Activated CD8-positive, alpha-beta memory T cell treated with anti-CD3 and anti-CD28 coated beads for 4 hours (primary cell): ENCODE data around the gene CBY1.

Experiments used
- DNase-seq, 2 donors: peaks; one replicate each; pipeline ENCODE4 v3.0.0-alpha.2; 2020; ENCODE audit warnings: low read depth in 2 of 2

The CBY1 gene

DNA sequence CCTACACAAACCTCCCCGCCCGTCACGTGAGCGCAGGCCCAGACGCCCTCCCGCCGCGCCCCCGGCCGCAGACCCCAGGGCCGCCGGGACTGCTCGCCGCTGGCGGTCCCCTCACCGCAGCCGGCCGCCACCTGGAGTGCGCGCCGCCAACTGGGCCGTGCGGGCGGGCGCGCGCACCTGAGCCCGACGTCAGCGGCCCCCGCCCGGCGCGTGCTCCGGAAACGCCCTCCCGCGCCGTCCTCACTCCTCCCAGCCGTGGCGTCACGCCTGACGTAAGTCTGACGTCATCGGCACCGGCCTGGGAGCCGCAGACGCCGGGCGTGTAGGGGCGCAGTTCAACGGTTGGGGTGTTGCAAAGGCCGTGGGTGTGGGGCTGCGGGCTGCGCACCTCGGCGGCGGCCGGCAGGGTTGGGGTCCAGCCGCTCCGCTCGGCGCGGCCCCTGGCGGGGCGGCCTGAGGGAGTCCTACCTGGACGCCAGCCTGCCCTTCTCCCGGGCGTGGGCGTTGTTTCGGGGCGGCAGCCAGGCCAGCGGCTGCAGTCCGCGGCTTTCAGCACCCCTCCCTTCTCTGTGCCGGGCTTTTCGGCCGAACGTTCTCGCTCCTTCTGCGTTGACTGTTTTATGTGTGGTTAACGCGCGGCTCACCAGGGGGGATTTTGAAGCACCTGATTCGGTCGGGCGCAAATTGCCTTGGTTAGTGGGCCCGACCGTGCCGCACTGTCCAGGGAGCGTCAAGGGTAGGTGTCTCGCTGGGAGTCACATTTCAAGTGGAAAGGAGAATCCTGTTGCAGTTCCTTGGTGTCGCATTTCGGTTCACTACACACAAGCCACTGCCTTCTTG, 44.6 kb downstream of the CBY1 start, which contains the start of gene JOSD1:
Gene JOSD1 (minus strand): TSS at position 155 of the 840 bp plus-strand sequence. CDS start 956 bp downstream, outside the sequence.
- DNase-seq: peak; percentile 95 to 98

DNA sequence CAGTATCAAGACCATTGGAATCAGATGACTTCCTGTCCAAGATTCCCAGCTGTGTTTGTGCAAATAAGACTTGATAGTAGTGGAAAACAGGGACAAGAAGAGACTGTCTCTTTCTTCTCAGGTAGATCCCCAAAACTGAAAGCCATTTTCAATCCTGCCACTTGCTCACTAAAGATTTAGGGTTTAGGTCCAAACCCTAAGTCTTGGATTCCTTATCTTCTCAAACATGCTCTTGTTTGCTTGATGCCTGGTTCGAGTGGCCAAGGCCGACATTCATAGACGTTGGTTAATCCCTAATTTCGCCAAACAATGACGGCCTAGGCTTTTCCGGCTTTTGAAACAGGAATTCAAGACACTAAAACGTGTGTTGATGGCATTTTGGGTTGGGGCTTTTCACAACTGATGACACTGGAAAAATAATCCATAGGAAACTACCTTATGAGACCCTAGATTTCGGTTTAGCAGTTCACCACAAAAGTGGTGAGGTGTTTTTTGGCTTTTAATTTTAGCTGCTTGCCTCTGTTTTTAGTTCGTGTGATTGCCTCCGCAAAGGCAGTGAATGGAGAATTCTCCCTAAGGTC, 48.3 kb downstream of the CBY1 start:
- no peak for DNase-seq

DNA sequence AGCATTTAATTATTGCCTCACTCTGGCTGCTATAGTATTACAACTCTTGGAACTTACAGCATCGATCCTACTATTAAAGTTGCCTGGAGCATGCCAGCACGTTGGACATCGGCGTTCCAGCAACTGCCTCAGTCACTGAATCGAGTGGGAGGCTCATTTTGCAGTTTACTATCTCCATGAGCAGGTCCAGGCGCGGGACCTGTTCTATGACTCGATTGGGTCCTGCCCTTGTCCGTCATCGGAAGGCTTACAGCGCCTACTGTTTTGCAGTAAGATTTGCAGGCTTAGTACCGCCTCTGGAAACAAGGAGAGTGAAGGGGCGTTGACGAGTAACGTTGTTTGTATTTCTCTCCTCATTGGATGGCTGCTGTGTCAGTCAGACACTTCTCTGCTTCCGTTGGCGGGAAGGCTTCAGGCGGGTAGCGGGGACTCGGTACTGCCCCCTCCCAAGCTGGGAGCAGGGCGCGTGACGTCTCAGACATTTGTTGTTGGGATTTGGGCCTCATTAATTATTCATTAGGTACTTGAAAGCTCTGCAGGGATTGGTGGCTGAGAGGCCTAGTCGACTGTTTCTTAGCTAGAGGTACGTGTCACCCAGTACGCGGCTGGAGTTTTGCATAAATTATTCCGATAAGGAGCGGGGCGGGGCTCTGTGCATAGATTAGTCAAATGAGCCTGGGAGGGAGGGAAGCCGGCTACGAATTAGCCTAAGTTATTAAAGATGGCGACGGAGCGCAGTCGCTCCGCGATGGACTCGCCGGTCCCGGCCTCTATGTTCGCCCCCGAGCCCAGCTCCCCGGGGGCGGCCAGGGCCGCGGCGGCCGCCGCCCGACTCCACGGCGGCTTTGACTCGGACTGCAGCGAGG, 49.0 kb downstream of the CBY1 start, which contains the start of gene GTPBP1:
Gene GTPBP1 (plus strand): TSS at position 710 of the 866 bp plus-strand sequence. CDS start 12 bp downstream, at position 722.
- DNase-seq: peak; percentile 92 to 97

DNA sequence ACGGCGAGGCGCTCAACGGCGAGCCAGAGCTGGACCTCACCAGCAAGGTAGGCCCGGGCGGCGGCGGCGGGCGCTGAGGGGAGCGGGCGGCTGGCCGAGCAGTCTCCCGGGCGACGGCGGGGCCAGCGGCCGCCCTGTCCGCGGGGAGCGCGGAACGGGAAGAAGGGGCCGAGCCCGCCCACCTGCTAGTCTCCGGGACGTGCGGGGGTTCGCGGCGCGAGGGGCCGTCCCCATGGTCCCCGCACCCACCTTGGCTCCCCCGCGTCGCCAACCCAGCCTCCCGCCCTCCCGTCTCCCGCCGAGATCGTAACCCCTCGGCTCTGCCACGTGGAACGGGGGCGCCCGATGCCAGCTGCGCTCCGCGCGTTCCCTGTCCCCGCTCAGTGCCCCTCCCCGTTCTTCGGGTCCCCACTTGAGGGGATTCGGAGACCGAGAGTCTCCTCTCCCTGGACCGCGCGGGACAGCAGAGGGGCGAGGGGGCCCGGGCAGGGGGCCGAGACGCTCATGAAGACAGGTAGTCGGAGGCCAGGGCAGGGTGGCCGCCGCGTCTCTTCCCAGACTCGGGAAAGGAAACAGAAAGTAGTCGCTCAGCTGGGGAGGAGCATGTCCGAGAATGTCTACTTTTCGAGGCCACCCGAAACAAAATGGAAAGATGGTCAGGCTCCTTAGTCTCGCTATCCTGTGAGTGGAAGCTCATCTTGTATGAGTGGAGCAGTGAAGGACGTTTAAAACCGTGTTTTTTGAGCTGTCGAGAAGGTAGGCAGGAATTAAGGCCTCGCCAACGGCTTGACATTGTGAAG, 49.9 kb downstream of the CBY1 start:
- DNase-seq: peak in 1 of 2 donors; percentile 19

DNA sequence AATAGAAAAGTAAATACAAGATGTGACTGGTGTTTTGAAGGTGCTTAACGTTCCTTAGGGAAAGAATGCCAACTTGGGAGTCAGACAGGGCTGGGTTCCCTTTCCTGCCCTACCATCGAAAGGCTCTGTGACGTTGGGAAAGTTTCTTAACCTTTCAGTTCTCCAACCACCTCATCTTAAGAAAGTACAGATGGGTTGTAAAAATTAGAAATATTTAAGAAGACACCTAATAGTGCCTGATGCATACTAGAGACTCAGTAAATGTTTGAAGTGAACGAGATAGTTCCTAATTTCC, 50.4 kb downstream of the CBY1 start:
- no peak for DNase-seq

DNA sequence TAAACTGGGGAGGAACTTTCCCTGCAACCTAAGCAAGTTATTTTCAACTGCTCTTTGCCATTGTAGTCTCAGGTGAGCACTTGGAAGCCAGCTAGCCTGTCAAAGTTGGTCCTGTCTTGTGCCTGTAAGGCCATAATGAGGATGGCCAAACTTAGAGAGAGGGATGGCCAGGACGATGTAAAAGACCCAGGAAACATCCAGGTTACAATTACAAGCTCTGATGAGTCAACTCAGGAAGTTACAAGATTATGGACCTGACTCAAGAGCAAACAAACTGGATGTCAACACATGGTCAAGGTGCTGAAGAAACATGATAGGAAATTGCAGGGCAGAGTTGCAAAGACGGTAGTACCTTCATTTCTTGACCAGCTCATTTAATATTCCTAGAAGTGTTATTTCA, 50.9 kb downstream of the CBY1 start:
- no peak for DNase-seq

DNA sequence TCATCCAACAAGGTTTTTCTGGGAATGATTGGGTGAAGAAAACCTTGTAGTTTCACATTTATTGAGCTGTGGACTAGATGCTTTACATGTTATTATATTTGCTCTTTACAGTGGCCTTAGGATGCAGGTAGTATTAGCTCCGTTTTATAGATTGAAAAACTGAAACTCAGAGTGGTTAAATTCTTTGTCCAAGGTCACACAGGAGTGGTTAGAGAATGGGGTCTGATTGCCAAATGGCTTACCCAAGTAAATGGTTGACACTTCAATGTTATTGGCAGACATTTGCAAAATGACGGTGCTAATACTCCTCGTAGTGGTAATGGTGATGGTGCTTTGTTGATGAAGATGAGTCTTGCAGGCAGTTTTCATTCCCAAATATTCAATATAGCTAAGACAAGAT, 51.5 kb downstream of the CBY1 start:
- DNase-seq: no peak

DNA sequence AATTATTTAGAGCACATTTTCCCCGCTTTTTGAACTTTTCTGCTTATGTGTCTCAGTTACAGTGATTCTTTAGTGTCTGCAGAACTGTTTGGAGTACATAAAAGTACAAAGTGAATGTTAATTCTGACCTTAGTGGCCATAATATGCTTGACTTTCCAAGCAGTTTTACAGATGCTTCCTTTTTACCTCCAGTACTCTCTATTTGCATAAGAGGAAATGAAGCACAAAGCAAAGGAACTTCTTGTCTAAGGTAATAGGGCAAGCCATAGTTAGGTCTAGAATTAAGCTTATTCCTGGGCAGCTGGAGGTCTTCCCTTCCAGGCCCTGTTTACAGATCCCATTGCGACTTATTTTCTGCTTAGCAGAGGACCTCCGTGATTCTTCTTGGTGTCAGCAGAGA, 52.9 kb downstream of the CBY1 start:
- DNase-seq: no peak

DNA sequence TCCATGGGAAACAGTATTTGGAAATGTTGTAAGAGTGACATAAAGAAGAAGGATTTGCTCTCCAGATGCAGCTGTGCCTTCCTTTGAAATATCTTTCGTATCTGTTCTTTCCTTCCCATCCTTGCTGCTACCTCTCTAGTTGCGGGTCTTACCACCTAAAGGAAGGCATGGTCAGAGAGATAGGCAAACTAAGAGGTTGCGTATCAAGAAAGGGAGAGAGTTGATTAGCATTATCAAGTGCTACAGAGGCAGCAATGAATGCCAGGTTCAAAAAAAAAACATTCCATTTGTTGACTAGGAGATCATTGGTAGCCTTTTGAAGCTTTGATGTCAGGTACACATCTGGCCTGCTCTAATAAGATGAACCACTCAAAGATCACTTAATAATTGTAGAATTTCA, 53.9 kb downstream of the CBY1 start:
- DNase-seq: no peak

DNA sequence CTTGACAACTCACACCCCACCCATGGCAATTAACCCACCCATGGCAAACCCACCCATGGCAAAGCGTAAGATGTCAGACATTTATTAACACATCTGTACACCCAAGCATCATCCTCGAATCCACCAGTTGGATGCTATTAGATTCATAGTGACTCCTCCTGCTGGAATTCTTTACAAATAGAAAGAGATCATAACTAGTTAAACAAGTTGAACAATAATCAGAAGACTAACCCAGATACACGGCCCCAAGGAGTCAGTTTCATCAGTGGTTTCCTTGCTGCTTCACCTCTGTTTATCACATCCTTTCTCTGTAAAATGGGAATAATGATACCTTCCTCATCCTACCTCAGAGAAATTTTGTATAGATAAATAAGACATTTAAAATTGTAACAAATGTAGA, 54.4 kb downstream of the CBY1 start:
- no peak for DNase-seq

DNA sequence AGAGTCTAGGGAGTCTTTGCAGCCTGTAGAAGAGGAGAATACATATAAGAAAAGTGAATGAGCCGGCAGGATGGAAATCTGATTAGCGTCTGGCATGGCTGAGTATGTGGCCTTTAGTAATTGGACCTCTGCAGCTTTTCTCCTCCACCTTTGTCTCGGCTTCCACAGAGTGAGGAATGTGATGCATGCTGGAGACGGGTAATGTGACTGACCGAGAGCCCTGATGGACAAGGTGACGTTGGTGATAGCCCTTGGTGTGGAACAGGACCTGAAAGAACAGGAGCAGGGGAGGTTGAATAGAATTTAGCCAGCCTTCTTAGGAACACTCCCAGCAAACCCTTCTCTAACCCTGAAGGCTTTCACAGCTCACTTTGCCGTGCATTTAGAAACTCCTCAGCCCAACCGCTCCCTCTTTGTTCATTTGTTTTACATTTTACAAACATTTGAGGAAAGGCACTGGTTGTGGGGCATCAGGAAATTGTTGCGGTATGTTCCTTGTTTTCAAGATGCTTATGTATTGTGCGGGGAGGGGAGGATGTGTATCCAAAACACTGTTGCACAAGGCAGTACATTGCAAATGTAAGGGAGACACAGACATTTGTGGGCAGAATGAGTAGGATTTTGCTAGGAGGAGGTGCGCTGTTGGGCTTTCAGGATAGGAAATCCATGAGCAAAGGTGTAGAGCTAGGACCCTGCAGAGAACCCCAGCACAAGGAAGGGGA, 56.2 kb downstream of the CBY1 start:
- DNase-seq: no peak

DNA sequence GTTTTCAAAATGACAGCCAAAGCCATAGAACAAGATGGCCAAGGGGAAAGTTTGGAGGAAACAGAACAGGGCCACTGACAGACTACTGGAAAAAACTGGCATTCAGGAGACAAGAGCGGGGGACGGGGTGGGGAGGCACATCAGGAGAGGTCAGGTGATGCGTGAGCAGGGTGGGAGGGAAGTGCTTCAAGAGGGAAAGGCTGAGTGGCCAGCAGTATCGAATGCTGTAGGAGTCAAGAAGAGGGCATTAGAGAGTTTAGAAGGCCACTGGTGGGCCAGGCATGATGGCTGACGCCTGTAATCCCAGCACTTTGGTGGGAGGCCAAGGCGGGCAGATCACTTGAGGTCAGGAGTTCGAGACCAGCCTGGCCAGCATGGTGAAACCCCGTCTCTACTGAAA, 57.5 kb downstream of the CBY1 start:
- DNase-seq: no peak

DNA sequence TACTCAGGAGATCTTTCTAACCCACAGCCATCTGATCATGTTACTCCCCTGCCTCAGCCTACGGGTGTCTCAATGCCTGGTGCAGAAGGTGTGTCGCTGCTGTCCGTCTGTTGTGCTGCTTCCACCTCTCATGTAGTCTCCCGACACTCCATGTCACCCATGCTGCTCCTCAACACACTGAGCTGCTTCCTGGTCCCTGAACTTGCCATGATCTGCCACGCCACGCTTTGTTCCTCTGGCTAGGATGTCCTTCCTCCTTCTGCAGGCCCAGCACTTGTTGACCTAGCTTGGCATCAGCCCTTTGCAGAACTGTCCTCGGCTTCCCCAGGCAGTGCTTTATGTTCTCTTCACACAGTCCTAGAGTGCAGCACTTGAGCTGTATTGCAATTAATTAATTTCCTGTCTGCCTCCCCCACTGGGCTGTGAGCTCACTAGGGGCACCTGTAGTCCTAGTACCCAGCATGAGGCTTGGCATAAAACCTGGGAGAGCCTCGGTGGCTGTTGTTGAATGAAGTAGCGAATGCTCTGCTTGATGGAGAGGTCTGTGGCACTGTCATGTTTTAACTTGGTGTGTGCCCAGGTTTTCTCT, 58.8 kb downstream of the CBY1 start:
- DNase-seq: no peak

DNA sequence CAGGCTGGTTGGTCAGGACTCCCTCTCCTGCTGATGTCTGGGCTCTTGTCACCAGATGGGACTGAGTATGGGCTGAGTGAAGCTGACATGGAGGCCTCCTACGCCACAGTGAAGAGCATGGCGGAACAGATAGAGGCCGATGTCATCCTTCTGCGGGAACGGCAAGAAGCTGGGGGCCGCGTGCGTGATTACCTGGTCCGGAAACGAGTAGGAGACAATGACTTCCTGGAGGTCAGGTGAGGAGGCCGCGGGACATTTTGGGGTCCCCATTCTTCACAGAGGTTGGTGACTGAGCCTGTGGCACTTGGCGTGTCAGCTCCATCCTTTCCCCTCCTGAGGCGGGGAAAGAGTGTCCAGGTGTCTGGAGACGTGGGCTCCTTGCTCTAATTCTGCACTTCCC, 59.4 kb downstream of the CBY1 start:
- no peak for DNase-seq

DNA sequence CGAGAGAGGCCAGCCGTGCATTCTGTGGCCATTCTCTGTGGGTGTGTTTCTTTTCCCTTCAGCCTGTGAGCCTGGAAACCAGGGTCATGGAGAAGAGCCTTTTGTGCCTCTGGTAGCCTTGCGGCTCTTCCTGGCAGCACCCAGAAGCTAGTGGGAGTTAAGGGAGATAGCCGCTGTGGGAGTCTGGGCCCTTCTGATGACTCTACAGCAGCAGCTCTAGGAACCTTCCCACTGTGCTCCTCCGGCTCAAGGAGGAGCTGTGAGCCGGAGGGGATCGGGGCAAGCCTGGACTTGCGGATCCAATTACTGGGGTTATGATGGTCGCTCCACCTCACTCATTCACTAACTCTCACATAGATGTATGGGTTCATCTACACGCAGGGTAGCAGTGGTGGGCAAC, 59.8 kb downstream of the CBY1 start:
- no peak for DNase-seq

DNA sequence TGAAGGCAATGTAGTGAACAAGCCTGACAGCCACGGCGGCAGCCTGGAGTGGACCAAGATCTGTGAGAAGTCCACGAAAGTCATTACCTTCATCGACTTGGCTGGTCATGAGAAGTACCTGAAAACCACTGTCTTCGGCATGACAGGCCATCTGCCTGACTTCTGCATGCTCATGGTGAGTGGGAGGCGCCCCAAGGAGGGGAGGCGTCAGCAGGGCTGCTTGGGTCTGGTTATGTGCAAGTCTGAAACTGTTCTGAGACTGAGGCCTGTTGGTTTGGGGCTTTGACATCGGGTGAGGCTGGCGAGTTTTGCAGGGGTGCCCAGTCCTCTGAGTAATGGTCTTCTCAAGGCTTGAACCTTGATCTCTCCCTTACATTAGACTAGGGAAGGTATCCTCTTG, 60.4 kb downstream of the CBY1 start:
- DNase-seq: no peak

DNA sequence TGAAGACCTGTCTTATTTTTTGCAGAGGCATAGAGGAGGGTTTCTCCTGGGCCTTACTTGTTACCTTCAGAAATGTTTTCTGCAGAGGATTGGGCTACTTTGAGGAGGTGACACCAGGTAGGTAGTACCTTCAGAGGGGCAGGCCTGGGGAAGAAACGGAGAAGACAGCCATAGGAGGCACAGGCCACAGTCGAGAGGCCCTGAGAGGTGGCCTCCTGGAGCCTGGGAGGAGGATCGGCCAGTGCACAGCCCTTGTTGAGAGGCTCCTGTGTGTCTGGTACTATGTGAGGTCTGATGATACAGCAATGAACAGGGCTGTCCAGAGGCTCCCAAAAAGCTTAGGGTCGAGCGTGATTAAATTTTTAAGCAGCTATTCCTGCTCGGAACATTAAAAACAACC, 60.8 kb downstream of the CBY1 start:
- no peak for DNase-seq

DNA sequence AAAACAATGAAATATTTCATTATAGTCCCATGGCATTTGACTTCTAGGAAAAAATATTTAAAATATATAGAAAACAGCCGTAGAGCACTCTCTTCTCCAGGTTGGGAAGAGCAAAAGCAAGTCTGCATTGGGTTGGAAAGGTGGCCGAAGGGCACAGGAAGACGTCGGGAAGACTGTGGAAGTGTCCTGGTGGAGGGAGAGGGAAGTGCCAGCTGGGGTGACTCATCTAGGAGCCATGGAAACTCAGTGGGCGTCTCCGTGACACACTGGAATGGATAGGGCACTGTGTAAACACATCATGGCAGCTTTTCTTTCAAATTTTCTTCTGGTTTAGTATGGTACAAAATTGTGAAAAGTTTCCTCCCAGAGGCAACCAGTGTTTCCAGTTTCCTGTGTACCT, 62.0 kb downstream of the CBY1 start:
- DNase-seq: no peak

DNA sequence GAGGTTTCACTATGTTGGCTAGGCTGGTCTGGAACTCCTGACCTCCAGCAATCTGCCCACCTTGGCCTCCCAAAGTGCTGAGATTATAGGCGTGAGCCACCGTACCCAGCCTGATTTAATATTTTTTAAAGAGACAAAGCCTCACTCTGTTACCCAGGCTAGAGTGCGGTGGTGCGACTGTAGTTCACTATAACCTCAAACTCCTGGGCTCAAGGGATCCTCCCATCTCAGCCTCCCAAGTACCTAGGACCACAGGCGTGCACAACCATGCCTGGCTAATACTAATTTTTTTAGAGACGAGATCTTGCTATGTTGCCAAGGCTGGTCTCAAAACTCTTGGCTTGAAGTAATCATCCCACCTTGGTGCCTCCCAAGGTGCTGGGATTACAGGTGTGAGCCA, 62.8 kb downstream of the CBY1 start:
- no peak for DNase-seq

DNA sequence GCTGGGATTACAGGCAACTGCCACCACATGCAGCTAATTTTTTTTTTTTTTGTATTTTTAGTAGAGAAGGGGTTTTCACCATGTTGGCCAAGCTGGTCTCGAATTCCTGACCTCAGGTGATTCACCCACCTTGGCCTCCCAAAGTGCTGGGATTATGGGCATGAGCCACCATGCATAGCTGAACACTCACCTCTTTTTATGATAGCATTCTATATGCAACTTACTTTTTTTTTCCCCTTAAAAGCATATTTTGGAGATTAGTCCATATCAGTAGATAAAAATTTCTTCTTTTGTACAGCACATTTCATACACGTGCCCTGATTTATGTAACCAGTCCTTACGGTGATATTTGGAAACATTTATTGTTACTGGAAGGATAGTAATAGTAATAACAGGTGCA, 63.9 kb downstream of the CBY1 start:
- no peak for DNase-seq

DNA sequence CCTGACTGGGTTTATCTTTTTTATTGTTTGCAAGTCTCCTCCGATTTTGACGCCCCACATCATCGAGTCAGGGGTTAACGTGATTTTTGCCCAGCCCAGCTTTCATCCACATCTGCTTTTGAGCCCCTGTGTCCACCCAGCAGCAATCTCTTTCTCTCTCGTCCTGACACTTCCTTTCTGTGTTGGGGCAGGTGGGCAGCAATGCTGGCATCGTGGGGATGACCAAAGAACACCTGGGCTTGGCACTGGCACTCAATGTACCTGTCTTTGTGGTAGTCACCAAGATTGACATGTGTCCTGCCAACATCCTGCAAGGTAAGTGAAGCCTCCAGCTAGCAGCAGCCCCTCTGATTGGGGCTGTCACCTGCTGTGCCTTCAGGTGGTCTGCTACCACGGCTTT, 65.1 kb downstream of the CBY1 start:
- DNase-seq: no peak
